Suprapubic skin (tissue), 3 donors: ENCODE data around the gene RALGDS.

Experiments
- POLR2AphosphoS5 ChIP-seq, 3 donors: sonication (generic); formaldehyde crosslinking; IDR thresholded peaks; one replicate each; pipeline ENCODE4 v1.6.1; 2017; ENCODE audit warnings: antibody characterized with exemption in 3 of 3
- TF ChIP-seq, protein P1 (sequence below), 2 donors: fragments of 200-600 bp in 1 of 2; fragments of 450-650 bp in 1 of 2; sonication (generic) in 1 of 2; IDR thresholded peaks; one replicate each; pipeline ENCODE4 v1.5.1; 2016 to 2019; ENCODE audit warnings: antibody characterized with exemption in 2 of 2, mild to moderate bottlenecking in 1 of 2, moderate library complexity in 1 of 2

DNA sequence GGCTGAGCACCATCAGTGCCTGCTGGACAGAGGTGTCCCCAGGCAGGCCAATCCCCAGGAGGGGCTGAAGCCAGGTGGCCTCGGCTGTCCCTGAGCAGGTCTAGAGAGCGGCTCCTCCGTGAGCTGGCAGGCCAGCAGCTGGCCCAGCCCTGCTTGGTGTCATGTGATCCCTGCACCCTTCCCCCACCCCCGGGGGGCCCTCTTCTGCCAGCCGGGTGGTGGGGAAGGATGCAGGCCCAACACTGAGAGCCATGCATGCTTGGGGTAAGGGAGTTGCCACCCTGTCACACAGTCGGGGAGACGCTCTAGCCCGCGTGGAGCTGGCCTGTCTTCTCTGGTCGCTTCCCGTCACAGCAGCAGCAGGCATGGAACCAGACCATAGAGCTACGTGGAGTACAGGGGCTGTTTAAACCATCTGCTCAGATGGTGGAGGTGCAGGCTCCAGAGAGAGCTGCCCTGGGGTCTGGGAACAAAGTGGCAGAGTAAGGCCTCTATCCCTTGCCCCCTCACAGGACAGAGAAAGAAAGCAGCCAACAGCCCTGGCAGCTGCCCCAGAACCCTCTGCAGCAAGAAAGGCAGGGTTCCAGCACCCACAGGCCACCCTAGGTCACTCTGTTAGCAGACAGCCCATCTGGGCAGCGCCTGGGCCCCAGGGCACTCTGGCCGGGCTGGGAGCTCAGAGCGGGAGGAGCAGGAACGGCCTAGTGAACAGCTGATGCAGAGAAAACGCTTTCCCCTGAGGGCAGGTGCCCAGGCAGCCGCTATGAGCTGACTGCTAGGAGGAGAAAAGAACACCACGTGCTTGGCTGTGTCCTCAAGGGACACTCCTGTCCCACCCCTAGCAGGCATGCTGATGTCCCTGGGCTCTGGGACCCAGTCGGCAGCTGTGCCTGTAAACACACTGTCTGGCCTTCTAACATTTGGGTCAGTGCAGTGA lies 6.8 kb downstream of the RALGDS start:
- TF ChIP-seq, protein P1, sequence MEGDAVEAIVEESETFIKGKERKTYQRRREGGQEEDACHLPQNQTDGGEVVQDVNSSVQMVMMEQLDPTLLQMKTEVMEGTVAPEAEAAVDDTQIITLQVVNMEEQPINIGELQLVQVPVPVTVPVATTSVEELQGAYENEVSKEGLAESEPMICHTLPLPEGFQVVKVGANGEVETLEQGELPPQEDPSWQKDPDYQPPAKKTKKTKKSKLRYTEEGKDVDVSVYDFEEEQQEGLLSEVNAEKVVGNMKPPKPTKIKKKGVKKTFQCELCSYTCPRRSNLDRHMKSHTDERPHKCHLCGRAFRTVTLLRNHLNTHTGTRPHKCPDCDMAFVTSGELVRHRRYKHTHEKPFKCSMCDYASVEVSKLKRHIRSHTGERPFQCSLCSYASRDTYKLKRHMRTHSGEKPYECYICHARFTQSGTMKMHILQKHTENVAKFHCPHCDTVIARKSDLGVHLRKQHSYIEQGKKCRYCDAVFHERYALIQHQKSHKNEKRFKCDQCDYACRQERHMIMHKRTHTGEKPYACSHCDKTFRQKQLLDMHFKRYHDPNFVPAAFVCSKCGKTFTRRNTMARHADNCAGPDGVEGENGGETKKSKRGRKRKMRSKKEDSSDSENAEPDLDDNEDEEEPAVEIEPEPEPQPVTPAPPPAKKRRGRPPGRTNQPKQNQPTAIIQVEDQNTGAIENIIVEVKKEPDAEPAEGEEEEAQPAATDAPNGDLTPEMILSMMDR (IDR thresholded peaks at IDR 0.05), result no peak
- TF ChIP-seq POLR2AphosphoS5 (IDR thresholded peaks at IDR 0.05), result peak in 1 of 3 donors; percentile 23
